HG02884 (cell line): ENCODE results near the gene FHAD1.
"Not testable (repeated sequence)": the region's sequence is repeated elsewhere in the genome, so short reads cannot be mapped to it uniquely, and the experiment has no call there.

ENCODE experiments used
- ATAC-seq: cut with Tn5 transposase; IDR thresholded peaks from one replicate; pipeline ENCODE4 v1.9.1; 2021; ENCODE audit warnings: mild to moderate bottlenecking, moderate library complexity; ENCODE audit not compliant: unreplicated experiment

Gene FHAD1

DNA sequence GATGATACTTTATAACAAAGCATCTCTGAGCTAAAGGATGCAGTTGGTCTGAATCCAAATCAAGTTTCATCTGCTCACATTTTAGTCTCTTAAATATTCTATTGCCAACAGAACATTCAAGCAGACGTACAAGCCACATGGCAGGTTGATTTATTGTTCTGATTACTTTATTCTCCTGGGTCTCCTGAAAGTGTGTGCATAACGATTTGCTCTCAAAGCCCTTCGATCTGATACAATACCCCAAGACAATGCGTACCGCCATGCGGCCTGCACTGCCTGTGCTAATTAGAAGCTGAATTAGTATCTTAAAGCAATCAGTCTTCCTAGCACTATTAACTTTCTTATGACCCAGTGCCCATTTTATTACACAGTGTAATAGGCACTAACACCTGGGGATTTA is 56.9 kb downstream of the FHAD1 start:
- ATAC-seq = no peak

DNA sequence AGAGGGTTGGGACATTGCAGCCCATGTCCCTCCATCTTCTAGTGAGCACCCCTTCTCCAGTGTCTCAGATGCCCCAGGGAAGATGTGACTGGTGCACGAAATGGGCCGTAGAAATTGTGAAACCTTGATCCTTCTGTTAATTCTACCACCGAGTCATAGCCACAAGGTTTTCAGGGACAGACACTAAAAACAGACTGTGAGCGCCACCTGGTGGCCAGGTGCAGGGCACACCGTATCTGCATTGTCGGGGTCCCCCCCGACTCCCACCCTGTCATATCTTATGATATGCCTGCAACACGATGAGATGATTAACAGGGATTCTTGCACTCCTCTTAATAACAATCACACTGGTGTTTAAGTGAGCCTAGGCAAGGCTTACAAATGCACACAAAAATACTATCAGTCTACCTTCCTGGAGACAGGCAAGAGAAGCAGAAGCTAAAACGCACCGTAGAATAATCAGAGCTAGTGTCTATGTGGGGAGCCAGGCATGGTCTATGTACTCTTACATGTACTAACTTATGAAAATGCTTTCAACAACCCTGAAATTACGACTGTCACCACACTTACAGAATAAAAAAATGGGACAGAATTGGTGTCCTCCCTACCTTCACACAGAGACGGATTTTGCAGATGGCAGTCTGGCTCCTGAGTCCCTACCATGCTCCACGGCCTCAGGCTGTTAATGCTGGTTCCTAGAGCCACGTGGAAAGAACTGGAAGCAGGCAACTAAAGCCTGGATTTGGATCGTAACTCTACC is 57.9 kb downstream of the FHAD1 start:
- ATAC-seq = no peak

DNA sequence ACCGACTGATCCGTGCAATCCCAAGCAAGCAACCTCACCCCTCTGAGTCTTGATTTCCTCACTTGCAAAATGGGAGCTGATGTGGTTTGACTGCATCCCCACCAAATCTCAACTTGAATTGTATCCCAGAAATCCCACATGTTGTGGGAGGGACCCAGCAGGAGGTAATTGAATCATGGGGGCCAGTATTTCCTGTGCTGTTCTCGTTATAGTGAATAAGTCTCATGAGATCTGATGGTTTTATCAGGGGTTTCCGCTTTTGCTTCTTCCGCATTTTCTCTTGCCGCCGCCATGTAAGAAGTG is 58.4 kb downstream of the FHAD1 start:
- ATAC-seq = no peak

DNA sequence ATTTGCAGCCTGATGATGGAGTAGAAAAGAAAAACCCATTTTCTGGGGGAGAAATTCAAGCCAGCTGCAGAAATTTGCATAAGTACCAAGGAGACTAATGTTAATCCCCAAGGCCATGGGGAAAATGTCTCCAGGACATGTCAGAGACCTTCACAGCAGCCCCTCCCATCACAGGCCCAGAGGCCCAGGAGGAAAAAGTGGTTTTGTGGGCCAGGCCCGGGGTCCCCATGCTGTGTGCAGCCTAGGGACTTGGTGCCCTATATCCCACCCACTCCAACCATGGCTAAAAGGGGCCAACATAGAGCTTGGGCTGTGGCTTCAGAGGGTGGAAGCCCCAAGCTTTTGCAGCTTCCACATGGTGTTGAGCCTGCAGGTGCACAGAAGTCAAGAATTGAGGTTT is 59.3 kb downstream of the FHAD1 start:
- ATAC-seq = not testable (repeated sequence)

DNA sequence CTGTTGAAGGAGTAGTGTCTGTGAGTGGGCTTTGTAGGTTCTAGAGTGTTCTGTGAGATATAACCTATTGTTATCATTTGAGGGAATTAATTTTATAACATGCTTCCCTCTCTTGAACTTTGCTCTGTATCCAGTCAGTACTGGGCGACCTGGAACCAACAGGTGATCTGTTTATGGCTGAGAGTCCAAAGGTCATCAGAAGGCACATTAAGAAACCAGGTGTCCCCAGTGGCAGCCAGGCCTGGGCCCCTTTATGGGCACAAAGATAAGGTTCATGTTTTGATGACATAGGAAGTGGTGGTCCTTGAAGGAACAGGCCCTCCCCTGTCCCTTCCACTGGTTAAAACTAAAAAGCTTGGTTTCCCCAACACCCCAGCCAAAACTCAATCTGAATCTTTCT is 61.1 kb downstream of the FHAD1 start:
- ATAC-seq = no peak

DNA sequence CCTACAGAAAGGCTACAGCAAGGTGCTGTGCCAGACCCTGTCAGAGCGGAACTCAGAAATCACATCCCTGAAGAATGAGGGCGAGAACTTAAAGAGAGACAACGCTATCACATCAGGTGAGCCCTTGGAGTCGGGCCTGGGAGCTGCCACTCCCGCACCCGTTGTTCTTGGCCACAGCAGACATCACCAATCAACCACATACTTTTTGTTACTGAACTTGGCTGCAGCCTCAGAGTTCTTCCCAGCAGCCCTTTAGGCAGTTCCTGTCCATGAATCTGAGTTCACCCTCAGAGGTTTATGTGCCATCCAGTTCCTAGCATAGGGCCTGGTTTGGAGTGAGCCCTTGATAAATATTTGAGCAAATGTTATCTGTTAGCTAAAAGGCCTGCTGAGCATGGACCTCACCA is 61.6 kb downstream of the FHAD1 start:
- no peak for ATAC-seq

DNA sequence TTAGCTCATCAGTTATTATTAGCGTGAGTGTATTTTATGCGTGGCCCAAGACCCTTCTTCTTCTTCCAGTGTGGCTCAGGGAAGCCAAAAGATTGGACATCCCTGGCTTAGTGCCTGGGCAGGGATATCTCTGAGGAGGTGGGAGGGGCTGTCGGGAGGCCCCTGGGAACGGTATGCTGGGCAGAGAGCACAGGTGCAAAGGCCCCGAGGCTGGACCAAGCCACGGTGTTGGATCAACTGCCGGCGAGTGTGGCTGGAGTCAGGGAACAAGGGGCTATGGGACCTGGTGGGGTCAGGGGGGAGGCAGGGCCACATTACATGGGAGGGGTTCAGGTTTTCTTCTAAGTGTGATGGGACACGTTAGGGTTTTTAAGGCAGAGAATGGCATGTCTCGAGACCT is 62.7 kb downstream of the FHAD1 start:
- ATAC-seq = no peak

DNA sequence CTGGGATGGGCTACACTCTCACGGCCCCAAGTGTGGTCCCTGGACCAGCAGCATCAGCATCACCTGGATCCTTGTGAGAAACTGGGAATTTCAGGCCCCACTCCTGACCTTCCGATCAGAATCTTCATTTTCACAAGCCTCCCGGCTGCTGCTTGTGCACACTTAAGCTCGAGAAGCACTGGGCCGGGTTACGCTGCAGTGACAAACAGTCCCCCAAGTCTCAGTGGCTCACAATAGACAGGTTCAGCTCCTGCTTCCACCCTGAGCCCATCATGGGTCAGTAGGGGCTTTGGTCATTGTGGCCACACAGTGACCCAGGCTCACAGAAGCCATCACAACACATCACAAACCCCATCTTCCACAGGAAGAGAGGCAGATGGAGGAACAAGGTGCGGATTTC is 63.5 kb downstream of the FHAD1 start:
- ATAC-seq = no peak

DNA sequence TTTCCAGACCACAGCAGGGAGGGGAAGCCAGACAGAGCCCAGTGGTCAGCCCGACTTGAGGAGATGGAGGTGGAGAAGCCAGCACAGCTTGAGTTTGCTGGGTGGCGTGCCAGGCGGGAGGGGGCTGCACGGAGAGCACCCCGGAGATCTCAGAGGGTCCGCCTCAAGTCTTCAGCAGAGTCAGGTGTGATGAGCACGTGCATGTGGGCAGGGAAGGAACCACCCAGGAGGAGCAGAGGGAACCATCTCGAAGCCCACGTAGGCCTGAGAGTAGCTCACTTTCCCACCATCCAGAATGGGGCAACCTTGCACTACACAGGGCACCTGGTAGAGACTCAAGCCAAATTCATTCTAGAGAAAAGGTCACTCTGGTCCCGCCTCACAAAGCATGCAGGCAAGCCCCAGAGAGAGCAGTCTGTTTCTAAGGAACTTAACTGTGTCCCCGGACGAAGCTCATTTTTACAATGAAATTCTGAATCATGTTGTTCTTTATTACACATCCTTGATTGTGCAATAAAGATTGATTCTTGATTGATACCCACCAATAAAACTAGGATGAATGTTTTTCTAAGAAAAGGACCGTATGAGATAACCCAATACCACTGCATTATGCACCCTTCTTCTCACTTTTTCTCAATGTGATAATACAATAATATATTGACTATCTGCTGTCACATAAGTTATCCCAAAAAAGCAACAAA is 64.2 kb downstream of the FHAD1 start:
- ATAC-seq = no peak

DNA sequence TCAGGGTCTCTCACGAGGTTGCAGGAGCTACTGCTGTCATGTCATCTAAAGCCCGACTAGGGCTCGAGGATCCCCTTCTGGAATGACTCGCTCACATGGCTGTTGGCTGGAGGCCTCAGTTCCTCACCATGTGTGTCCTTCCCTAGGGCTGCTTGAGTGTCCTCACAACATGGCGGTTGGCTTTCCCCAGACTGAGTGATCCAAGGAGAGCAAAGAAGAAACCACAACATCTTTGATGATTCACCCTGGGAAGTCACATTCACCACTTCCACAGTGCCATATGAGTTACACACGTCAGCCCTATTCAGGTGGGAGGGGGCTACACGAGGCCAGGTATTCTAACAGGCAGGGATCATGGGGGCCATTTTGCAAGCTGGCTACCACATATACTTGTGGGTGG is 64.9 kb downstream of the FHAD1 start:
- no peak for ATAC-seq

DNA sequence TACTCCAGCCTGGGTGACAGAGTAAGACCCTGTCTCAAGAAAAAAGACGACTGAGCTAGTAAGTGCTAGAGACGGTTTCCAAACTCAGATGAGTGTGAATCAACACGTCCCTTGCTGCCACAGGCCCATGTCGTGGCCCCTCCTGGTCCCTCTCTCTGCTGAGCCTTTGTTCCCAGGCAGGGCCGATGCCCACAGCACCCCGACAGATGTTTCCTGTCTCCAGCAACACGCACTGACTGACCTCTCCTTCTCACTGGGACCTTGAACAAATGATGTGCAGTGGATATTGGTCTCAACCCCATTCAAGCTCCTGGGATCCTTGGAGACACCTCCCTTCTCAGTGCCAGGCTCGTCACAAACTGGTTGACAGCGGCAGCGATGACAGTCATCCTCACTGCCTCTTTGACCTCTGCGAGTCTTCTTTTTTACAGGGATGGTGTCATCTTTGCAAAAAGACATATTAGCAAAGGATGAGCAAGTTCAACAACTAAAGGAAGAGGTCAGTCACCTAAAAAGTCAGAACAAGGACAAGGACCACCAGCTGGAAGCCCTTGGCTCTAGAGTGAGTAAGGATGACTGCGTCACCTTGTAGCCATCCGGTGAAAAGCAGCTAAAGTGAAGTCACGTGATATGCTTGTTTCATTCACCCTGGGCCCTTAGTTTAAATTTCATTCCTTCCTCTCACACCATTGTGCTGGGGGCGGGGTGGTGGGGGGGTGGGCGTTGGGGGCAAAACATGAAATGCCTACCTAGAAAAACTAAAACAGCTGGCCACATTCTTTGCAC is 65.8 kb downstream of the FHAD1 start:
- ATAC-seq = no peak

DNA sequence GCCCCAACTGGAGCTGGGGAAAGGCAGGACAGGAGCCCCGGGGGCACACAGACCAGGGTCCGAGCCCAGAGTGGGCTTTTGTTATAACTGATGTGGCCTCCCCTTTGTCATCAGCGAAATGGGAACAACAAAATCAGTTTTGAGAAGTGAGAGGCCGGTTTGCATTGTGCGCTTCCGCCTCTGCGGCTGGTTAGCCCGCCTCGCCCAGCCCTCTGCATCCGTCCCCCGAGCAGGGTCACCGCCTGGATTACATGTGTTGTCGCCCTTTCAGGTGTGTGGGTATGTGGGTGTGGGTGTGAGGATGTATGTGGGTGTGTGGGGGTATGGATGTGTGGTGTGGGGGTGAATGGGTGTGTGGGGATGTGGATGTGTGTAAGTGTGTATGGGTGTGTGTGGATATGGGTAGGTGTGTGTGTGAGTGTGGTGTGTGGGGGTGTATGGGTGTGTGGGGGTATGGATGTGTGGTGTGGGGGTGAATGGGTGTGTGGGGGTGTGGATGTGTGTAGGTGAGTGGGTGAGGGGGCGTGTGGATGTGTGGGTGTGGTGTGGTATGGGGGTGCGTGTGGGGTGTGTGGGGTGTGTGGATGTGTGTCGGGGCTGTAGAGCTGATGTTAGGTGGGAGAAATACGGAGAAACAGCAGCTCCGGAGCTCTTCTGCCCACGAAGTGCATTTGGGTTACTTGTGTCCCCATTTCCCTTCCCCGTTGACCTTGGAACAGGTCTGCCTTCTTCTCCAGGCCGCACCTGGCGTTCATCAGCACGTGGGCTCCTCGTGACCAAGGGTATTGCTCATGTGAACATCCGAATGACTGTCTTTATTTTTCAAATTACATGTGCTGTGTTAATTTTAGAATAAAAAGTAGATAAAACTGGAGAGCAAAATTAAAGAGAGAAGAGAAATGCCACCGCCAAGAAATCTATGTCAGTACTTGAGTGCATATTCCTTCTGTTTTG is 67.6 kb downstream of the FHAD1 start:
- no peak for ATAC-seq

DNA sequence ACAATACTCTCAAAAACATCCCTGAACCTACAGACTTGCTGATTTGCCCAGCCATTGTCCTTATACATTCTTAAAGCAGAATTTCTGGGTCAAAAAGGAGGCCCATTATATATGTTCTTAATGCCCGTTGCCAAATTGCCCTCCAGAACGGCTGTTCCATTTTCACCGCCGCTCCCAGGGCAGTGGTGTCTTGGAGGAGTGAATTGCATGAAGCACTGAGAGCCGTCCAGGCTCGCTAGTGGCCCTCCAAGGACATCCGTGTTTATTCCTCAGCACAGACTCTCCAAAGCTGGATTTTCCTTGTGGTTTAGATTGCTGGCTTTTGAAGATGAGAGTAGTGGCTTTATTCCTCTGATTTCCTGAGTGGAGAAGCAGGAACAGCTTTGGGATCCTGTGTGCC is 68.8 kb downstream of the FHAD1 start:
- ATAC-seq = no peak

DNA sequence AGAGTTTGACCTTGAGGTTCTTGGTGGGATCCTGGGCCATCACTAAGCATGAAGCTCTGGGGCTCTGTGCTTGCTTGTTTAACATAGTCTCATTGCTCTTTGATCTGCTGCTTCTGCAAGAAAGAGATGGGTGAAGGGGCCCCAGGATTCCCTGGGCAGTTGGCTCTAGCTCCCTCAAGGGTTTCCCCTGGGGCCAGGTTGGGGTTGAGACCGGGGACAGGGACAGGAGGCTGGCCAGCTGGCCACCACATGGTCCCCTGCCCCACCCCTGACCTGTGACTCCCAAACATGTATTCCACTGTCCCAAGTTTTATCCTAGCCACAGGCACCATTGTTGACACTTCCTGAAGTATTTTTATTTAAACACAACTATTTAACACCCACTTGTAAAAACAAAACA is 69.5 kb downstream of the FHAD1 start:
- no peak for ATAC-seq

DNA sequence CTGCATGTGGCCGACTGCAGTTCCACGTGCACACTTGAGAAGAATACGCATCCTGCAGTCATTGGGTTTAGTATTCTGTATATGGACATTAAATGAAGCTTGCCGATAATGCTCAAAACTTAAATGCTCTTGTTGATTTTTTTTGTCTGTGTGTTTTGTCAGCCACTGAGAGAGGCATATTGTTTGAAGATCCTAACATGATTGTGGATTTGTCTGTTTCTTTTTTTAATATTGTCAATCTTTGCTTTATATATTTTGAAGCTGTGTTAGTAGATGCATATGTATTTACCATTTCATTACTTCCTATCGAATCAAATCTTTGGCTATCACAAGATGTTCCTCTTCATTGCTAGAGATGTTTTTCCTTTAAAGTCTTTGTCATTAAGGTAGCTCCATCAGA is 73.2 kb downstream of the FHAD1 start:
- ATAC-seq = no peak

DNA sequence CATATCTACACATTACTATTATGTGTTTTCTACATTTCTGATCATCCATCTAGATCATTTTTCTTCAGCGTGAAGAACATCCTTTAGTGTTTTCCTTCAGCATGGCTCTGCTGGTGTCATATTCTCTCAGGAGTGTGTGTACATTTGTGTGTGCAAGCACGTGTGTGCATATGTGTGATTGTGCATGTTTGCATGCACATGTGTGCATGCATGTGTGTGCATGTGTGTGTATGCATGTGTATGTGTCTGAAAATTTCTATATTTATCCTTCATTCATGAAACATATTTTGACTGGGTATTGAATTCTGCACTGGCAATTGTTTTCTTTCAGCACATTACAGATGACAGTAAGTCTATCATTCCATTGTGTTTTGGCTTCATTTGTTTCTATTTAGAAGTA is 74.6 kb downstream of the FHAD1 start:
- no peak for ATAC-seq

DNA sequence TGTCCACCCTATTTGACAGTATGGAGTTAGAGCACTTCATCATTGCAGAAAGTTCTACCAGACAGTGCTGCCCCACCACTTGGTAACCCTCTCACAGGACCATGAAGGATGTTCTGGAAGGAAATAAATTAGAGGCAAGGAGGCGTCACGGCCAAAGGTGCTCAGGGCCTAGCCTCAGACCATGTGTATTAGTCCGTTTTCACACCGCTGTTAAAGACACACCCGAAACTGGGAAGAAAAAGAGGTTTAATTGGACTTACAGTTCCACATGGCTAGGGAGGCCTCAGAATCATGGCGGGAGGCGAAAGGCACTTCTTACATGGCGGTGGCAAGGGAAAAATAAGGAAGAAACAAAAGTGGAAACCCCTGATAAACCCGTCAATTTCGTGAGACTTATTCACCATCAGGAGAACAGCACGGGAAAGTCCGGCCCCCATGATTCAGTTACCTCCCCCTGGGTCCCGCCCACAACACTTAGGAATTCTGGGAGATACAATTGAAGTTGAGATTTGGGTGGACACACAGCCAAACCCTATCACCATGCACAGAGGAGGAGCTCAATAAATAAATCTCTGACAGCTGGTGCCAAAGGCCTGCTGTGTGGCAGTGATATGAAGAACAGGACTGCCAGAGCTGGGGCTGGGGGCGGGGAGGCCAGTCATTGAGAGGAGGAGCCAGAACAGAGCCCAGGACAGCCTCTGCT is 75.8 kb downstream of the FHAD1 start:
- ATAC-seq = no peak

DNA sequence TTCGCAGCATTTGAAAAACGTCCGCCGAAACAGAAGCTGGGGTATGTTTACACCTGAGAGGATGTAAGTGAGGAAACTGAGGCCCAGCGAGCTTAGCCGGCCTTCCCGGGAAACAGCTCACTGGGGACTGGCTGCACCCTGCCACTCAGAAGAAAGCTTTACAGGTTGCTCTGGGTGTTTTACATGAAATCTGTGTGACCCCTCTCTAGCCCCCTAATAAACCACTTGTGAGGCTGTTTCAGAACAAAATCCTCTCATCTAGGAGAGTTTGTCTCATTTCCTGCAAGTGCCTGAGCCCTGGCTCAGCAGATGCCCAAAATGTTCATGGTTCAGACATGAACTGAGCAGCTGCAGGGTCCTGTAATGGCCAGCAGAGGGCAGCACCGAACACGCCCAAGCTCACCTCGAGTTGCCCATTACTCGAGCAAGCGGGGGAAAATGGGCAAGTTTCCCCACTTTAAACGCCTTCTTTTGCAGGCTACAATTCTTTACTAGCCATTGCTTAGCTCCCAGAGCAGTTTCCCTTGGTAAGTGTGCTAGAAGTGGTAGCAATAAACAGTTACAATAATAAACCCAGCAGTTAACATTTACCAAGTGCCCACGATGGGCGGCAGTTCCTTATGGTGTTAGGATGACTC is 76.4 kb downstream of the FHAD1 start:
- ATAC-seq = no peak

DNA sequence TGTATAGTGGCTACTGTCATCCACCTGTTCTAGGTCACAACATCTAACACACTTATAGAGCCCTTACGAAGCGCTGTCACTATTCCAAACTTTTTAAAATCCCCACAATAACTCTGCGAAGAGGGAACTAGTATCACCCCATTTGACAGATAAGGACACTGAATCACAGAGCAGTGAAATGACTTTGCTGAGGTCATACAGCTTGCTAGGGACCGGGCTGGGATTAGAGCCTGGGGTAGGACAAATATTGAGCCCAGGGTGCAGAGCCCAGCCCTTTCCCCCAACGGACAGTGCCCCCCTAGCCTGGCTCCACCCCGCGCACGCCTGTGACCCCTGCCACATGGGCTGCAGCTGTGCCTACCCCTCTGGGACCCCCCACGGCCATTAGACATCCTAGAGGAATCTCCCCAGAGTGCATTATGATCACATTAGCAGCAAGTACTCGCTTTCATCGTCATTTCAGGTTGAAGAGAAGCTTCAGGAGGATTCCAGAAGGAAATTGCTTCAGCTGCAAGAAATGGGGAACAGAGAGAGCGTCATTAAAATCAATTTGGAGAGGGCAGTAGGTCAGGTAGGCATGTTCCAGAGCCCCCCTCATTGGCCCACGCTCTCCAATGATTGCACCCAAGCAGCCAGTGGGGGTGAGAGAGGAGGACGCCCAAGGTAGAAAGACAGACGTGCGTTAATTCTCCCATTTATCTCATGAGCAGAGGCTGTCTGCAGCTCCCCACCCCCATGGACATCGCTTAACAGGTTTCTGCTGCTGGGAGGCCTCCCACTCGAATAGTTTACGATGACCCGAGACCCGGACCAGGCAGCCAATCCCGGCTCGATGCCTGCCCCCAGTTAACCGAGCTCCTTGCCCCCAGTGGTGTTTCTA is 77.2 kb downstream of the FHAD1 start:
- no peak for ATAC-seq
